Erythroblast (primary cell): Measurements from ENCODE around the gene GRAMD4.

Experiments used
- GATA1 ChIP-seq: IDR thresholded peaks from 2 replicates; pipeline ENCODE4 v1.6.1; 2011; ENCODE audit warnings: low read depth, mild to moderate bottlenecking, control low read depth, low read length, moderate library complexity
- POLR2A ChIP-seq: IDR thresholded peaks from 2 replicates; pipeline ENCODE4 v1.6.1; 2011; ENCODE audit warnings: mild to moderate bottlenecking, low read length

DNA sequence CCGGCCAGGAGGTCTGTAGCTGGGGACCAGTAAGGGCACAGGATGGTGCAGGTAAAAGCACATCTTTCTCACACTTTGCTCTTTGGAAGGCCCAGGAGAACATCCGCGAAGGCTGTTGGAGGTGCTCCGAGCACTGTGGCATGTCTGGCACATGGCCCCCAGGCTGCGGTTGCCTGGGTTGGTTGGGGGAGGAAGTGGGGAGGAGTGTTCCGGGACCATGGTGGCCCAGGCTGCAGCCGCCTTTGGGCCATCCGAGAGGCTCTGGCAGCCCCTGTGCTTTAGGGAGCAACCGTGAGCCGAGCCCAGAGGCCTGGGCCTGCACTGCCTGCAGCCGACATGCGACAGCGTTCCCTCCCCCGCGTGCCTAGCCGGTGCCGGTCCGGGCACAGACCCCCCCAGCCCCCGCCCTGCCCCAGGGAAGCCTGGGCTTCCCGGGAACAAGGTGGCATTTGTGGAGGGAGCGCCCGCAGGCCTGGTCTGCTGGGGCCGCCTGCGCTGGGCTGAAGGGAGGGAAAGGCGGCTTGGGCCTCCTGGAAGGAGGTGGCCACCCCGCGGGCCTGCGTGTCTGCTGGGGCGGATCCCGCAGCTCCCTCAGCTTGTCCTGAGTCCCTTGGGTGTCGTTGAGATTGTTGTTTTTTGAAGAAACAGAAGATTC is 57.9 kb downstream of the GRAMD4 start:
- TF ChIP-seq POLR2A (no peak), GATA1 (no peak)
